Neural crest cell (in vitro differentiated cells): ENCODE data around the gene HELB. TPM values are rescaled to one million over a fixed set of nuclear protein-coding genes. Genes with fewer than 3 reads are reported as not detected.
A peak's percentile ranks its signal among the peaks of the same experiment; 100 is the strongest.

Experiments used
- DNase-seq: peaks from one replicate; pipeline ENCODE4 v3.0.0; 2021; ENCODE audit warnings: low read depth, mixed read lengths, low spot score
- H3K27ac Mint-ChIP-seq: one replicate; pipeline ENCODE4 v1.8.0; 2021; ENCODE audit warnings: mild to moderate bottlenecking, mixed read lengths; ENCODE audit not compliant: unreplicated experiment
- H3K27me3 Mint-ChIP-seq: 2 replicates; pipeline ENCODE4 v1.8.0; 2021; ENCODE audit warnings: low read depth, mild to moderate bottlenecking, mixed read lengths
- H3K36me3 Mint-ChIP-seq: 2 replicates; pipeline ENCODE4 v1.8.0; 2021; ENCODE audit warnings: low read depth, mild to moderate bottlenecking, mixed read lengths
- H3K4me1 Mint-ChIP-seq: 2 replicates; pipeline ENCODE4 v1.8.0; 2021; ENCODE audit warnings: mixed read lengths
- H3K4me3 Mint-ChIP-seq: one replicate; pipeline ENCODE4 v1.8.0; 2021; ENCODE audit warnings: mild to moderate bottlenecking, mixed read lengths
- H3K9me3 Mint-ChIP-seq: 2 replicates; pipeline ENCODE4 v1.8.0; 2021; ENCODE audit warnings: mixed read lengths
- total RNA-seq: library from RNA; stranded (reverse); gene quantifications from 2 replicates; pipeline ENCODE4 v1.2.1, GENCODE V29; 2021
- TF ChIP-seq, protein P1 (sequence below): fragments of 200-600 bp; sonication (generic); conservative IDR thresholded peaks from 2 replicates; pipeline ENCODE4 v1.5.0; 2021; ENCODE audit warnings: antibody characterized with exemption, mild to moderate bottlenecking

Gene HELB
- total RNA-seq, 1 donor from 2014 or later: 4.6 TPM

DNA sequence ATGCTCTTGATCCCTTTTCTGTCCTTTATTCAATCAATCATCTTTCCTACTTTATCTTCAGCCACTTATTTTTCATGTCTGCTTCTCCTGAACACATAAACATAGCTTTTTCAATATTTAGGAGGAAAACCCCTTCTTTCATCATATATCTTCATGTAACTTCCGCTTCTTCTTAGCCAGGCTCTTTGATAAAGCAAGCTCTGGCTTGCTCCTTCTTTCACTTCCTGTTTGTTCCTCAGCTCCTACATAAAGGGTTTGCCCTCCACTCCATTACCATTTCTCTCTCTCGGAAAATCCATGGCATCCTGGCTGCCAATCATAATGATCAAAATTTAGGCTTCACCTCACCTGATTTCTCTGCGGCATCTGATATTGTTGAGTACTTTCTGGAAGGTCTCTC is 33.7 kb upstream of the HELB start:
- Mint-ChIP-seq H3K4me1 (no peaks in the 10 kb centered on the region), H3K4me3 (no peak overlapping the region), H3K27ac (no peak overlapping the region), H3K27me3 (peaks cover 3% of the 10 kb centered on the region), H3K9me3 (no peaks in the 10 kb centered on the region), H3K36me3 (no peaks in the 10 kb centered on the region)
- DNase-seq: no peak
- TF ChIP-seq, protein P1, sequence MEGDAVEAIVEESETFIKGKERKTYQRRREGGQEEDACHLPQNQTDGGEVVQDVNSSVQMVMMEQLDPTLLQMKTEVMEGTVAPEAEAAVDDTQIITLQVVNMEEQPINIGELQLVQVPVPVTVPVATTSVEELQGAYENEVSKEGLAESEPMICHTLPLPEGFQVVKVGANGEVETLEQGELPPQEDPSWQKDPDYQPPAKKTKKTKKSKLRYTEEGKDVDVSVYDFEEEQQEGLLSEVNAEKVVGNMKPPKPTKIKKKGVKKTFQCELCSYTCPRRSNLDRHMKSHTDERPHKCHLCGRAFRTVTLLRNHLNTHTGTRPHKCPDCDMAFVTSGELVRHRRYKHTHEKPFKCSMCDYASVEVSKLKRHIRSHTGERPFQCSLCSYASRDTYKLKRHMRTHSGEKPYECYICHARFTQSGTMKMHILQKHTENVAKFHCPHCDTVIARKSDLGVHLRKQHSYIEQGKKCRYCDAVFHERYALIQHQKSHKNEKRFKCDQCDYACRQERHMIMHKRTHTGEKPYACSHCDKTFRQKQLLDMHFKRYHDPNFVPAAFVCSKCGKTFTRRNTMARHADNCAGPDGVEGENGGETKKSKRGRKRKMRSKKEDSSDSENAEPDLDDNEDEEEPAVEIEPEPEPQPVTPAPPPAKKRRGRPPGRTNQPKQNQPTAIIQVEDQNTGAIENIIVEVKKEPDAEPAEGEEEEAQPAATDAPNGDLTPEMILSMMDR: no peak

DNA sequence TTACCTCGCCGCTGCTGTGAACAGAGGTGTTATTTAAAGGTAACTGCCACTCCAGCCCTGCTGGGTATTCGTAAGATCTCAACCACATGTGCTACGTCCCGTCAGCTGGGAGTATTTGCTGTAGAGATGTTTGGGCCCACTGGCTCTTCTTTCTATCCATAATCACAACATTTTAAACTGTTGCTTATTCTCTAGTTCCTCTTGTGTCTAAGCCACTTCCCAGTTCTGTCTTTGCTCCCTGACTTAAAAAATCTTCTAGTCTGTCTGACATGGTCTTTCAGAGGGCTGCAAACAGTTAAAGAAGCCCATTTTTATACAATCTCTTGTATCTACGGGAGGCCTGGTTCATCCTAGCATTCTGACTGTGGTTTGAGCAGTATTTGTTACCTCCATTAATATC is 33.2 kb upstream of the HELB start:
- TF ChIP-seq, protein P1: no peak
- Mint-ChIP-seq H3K36me3 (no peaks in the 10 kb centered on the region), H3K9me3 (no peaks in the 10 kb centered on the region), H3K27ac (no peak overlapping the region), H3K4me1 (no peaks in the 10 kb centered on the region), H3K27me3 (peaks cover 3% of the 10 kb centered on the region), H3K4me3 (no peak overlapping the region)
- no peak for DNase-seq

DNA sequence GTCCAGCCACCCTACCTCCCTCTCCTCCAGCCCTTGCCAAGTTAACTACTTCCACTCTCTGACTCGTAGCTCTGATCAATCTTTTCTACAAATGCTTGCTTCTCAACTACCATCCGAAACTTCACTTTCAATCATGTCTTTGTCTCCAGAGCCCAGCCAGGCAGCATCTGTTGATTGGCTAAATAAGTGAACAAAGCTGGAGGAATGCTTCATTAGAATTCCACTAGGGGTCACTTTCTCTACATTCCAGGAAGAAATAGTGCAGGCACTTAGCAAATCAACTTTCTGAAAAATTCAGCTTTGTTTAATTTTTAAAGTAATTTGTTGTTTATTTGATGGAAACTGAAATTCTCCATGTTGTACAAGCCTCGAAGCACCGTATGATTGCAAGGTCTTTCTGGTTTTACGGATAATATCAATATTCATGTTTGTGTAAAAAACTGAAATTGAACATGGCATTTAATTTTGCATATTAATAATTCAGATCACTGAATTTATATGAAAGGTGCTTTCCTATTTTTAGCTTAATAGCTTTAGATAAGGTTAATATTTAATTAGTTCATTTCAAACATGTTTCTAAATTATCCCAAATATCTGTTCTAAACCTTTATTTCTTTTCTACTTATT is 32.4 kb upstream of the HELB start:
- peaks cover 3% of the 10 kb centered on the region for H3K27me3 Mint-ChIP-seq
- H3K4me3 Mint-ChIP-seq: no peak overlapping the region
- H3K27ac Mint-ChIP-seq: no peak overlapping the region
- no peaks in the 10 kb centered on the region for H3K36me3 Mint-ChIP-seq
- TF ChIP-seq, protein P1: peak; percentile 74
- peak; percentile 1 for DNase-seq
- no peaks in the 10 kb centered on the region for H3K9me3 Mint-ChIP-seq
- H3K4me1 Mint-ChIP-seq: no peaks in the 10 kb centered on the region

DNA sequence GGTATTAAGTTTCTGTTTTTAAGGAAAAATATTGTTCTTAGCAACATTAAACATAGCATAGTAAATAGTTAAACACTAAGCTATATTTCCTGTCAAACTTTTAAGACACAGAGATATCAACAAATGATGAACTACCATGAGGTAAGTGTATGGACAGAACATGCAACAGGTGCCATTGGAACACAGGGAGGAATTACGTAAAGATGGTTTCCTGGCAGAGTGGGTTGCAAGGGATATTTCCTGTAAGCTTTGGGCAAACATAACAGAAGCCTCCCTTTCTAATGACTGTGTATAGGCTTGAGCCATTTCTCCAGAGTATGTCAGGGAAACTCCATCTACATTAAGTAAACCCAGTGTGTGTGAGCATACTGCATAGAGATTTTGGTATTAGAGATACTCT is 31.7 kb upstream of the HELB start:
- Mint-ChIP-seq H3K27me3 (peaks cover 3% of the 10 kb centered on the region), H3K36me3 (no peaks in the 10 kb centered on the region), H3K9me3 (no peaks in the 10 kb centered on the region), H3K27ac (no peak overlapping the region), H3K4me1 (no peaks in the 10 kb centered on the region), H3K4me3 (no peak overlapping the region)
- TF ChIP-seq, protein P1: no peak
- no peak for DNase-seq

DNA sequence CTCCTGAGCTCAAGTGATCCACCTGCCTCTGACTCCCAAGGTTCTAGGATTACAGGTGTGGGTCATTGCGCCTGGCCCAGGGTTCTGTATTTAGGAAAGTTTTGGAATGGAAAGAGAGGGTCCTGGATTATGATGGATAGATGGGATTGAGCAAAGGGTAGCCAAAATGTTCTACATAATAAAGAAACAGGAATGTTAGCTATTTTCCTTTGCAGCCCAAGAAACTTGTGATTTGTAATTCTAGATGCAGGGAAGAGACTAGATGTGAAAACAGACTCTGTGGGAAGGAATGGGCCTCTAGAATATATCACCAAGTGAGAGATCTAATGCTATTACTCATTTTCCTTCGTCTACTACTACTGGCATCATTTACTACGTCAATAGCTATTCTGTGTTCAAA is 29.6 kb upstream of the HELB start:
- no peaks in the 10 kb centered on the region for H3K4me1 Mint-ChIP-seq
- H3K9me3 Mint-ChIP-seq: no peaks in the 10 kb centered on the region
- H3K27ac Mint-ChIP-seq: no peak overlapping the region
- H3K27me3 Mint-ChIP-seq: peaks cover 9% of the 10 kb centered on the region
- TF ChIP-seq, protein P1: no peak
- DNase-seq: no peak
- H3K4me3 Mint-ChIP-seq: no peak overlapping the region
- H3K36me3 Mint-ChIP-seq: no peaks in the 10 kb centered on the region
